ENCODE data around the gene MTFMT. TPM values are rescaled to one million over a fixed set of nuclear protein-coding genes. Genes with fewer than 3 reads are reported as not detected.

The MTFMT gene
- total and polyA plus RNA-seq, 2 of the 13 experiments (the other 11 are each of a cell fraction or from before 2014, with no cell fraction given), result 9.9 to 23.2 TPM

DNA sequence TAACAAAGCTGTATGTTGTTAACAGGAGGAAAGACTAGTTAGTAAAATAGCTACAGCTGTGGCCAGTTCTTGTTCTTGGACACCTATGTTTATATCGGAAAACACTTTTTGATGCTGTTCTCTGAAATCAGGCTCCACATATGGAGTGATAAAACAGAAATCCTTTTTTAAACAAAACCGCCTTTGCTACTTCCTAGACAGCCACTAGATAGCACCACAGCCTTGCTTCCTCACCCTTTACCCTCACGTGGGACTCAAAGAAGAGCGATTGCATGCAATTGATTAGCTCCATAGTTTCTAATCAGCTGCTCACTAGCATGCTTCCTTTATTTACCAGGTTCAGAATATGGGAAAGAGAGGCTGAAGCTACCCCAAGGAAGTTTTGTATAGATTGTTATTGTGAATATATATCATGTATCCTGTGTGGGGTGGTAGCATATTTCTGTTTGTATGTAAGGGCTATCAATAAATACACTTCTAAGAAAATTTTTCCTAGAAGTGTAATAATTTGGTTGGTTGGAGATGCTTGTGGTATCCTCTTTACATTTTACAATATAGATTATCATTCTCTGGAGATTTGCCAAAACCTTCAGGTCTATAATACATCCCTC, 4.3 kb upstream of the MTFMT start (continued):
- 0 out of 2 replicates have a peak, but pooled peaks have one; percentile 39 for TF ChIP-seq TFE3 (CRISPR knock-in tag; IDR thresholded peaks at IDR 0.05)
- TF ChIP-seq ZNF552 (CRISPR knock-in tag; IDR thresholded peaks at IDR 0.05; ENCODE audit: borderline replicate concordance), result no peak
- TF ChIP-seq NONO (IDR thresholded peaks at IDR 0.05), result no peak
- TF ChIP-seq NONO (CRISPR knock-in tag; conservative IDR thresholded peaks at IDR 0.05), result no peak
- no peak for TF ChIP-seq SP1 (IDR thresholded peaks at IDR 0.05)
- TF ChIP-seq SP1 (CRISPR knock-in tag; IDR thresholded peaks at IDR 0.05), result no peak
- TF ChIP-seq ZBTB8A (CRISPR knock-in tag; IDR thresholded peaks at IDR 0.05; ENCODE audit: borderline replicate concordance, low read depth), result no peak
- no peak for TF ChIP-seq MTF2 (CRISPR knock-in tag; IDR thresholded peaks at IDR 0.05; ENCODE audit: borderline replicate concordance)
- no peak for TF ChIP-seq TBL1XR1 (IDR thresholded peaks at IDR 0.05; ENCODE audit: borderline replicate concordance, low read length, partially characterized antibody)
- no peak for TF ChIP-seq U2AF1 (optimal IDR thresholded peaks at IDR 0.05; ENCODE audit: low read depth, low read length)
- TF ChIP-seq, protein P1, sequence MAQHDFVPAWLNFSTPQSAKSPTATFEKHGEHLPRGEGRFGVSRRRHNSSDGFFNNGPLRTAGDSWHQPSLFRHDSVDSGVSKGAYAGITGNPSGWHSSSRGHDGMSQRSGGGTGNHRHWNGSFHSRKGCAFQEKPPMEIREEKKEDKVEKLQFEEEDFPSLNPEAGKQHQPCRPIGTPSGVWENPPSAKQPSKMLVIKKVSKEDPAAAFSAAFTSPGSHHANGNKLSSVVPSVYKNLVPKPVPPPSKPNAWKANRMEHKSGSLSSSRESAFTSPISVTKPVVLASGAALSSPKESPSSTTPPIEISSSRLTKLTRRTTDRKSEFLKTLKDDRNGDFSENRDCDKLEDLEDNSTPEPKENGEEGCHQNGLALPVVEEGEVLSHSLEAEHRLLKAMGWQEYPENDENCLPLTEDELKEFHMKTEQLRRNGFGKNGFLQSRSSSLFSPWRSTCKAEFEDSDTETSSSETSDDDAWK (CRISPR knock-in tag; IDR thresholded peaks at IDR 0.05), result no peak
- TF ChIP-seq ONECUT2 (CRISPR knock-in tag; IDR thresholded peaks at IDR 0.05), result no peak
- no peak for TF ChIP-seq SCMH1 (CRISPR knock-in tag; IDR thresholded peaks at IDR 0.05; ENCODE audit: borderline replicate concordance)
- TF ChIP-seq SP2 (CRISPR knock-in tag; IDR thresholded peaks at IDR 0.05), result no peak
- TF ChIP-seq SMC3 (IDR thresholded peaks at IDR 0.05; ENCODE audit: low read length), result peak; percentile 71
- TF ChIP-seq, protein P2, sequence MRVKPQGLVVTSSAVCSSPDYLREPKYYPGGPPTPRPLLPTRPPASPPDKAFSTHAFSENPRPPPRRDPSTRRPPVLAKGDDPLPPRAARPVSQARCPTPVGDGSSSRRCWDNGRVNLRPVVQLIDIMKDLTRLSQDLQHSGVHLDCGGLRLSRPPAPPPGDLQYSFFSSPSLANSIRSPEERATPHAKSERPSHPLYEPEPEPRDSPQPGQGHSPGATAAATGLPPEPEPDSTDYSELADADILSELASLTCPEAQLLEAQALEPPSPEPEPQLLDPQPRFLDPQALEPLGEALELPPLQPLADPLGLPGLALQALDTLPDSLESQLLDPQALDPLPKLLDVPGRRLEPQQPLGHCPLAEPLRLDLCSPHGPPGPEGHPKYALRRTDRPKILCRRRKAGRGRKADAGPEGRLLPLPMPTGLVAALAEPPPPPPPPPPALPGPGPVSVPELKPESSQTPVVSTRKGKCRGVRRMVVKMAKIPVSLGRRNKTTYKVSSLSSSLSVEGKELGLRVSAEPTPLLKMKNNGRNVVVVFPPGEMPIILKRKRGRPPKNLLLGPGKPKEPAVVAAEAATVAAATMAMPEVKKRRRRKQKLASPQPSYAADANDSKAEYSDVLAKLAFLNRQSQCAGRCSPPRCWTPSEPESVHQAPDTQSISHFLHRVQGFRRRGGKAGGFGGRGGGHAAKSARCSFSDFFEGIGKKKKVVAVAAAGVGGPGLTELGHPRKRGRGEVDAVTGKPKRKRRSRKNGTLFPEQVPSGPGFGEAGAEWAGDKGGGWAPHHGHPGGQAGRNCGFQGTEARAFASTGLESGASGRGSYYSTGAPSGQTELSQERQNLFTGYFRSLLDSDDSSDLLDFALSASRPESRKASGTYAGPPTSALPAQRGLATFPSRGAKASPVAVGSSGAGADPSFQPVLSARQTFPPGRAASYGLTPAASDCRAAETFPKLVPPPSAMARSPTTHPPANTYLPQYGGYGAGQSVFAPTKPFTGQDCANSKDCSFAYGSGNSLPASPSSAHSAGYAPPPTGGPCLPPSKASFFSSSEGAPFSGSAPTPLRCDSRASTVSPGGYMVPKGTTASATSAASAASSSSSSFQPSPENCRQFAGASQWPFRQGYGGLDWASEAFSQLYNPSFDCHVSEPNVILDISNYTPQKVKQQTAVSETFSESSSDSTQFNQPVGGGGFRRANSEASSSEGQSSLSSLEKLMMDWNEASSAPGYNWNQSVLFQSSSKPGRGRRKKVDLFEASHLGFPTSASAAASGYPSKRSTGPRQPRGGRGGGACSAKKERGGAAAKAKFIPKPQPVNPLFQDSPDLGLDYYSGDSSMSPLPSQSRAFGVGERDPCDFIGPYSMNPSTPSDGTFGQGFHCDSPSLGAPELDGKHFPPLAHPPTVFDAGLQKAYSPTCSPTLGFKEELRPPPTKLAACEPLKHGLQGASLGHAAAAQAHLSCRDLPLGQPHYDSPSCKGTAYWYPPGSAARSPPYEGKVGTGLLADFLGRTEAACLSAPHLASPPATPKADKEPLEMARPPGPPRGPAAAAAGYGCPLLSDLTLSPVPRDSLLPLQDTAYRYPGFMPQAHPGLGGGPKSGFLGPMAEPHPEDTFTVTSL (CRISPR knock-in tag; IDR thresholded peaks at IDR 0.05; ENCODE audit: borderline replicate concordance), result no peak
